GM23248 (cell line): Measurements from ENCODE around the gene AAMP.

Source experiments
- EZH2 ChIP-seq: fragments of 200-600 bp; sonication (generic); IDR thresholded peaks from 2 replicates; pipeline ENCODE4 v1.6.1; 2018; ENCODE audit warnings: antibody characterized with exemption, mild to moderate bottlenecking; ENCODE audit not compliant: insufficient read depth, poor library complexity, severe bottlenecking
- EZH2phosphoT487 ChIP-seq: fragments of 200-600 bp; sonication (generic); IDR thresholded peaks from 2 replicates; pipeline ENCODE4 v1.6.1; 2018; ENCODE audit warnings: antibody characterized with exemption, moderate library complexity, mild to moderate bottlenecking, low read depth; ENCODE audit not compliant: insufficient read depth

DNA sequence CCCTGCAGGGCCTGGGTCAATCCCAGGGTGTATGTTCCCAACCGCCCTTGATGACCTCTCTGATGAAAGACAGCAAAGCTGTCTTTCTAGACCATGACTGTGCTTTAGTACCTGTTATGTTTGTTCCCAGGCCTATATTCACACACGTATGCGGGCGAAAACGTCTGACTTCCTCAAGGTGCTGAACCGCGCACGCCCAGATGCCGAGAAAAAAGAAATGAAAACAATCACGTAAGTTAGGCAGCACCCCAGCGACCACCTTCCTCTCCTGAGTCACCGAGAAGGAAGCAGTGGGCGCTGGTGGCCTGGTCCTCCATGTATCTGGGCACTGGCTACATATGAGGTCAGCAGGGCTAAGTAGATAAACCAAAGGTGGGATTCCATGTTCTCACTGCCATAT, 20.2 kb downstream of the AAMP start:
- TF ChIP-seq EZH2 = no peak
- no peak for TF ChIP-seq EZH2phosphoT487
